Neural cell (in vitro differentiated cells): ENCODE measurements around the gene NCKAP5. TPM values are rescaled to one million over a fixed set of nuclear protein-coding genes. Genes with fewer than 3 reads are reported as not detected.

Experiments used
- H2AFZ ChIP-seq: fragments of 200-600, 300-800 bp; sonication (generic), shearing (Covaris generic); 2 replicates; pipeline ENCODE4 v1.6.0; 2014; ENCODE audit warnings: low read depth, mild to moderate bottlenecking, antibody characterized with exemption, low read length, moderate library complexity
- H3F3A ChIP-seq: fragments of 200-600 bp; shearing (Covaris generic); 2 replicates; pipeline ENCODE4 v1.6.1; 2016; ENCODE audit warnings: mild to moderate bottlenecking, moderate library complexity, mixed read lengths, antibody characterized with exemption, low read length; ENCODE audit not compliant: insufficient read depth, poor library complexity, severe bottlenecking
- H3K27ac ChIP-seq: fragments of 200-600, 300-800 bp; sonication (generic), shearing (Covaris generic); 2 replicates; pipeline ENCODE4 v1.5.1; 2014; ENCODE audit warnings: mild to moderate bottlenecking, low read length, moderate library complexity
- H3K27me3 ChIP-seq: fragments of 300-800, 200-600 bp; sonication (generic), shearing (Covaris generic); 2 replicates; pipeline ENCODE4 v1.6.0; 2014; ENCODE audit warnings: mild to moderate bottlenecking, low read depth, low read length, moderate library complexity; ENCODE audit not compliant: insufficient read depth
- H3K36me3 ChIP-seq: fragments of 300-800, 200-600 bp; sonication (generic), shearing (Covaris generic); 2 replicates; pipeline ENCODE4 v1.5.1; 2014; ENCODE audit warnings: mild to moderate bottlenecking, antibody characterized with exemption, low read length, moderate library complexity; ENCODE audit not compliant: insufficient read depth
- H3K4me2 ChIP-seq: fragments of 300-800, 200-600 bp; sonication (generic), shearing (Covaris generic); 2 replicates; pipeline ENCODE4 v1.6.0; 2014; ENCODE audit warnings: mild to moderate bottlenecking, low read length
- H3K4me3 ChIP-seq: fragments of 300-800, 200-600 bp; sonication (generic), shearing (Covaris generic); 2 replicates; pipeline ENCODE4 v1.5.1; 2014; ENCODE audit warnings: mild to moderate bottlenecking, low read length, moderate library complexity
- H3K79me2 ChIP-seq: fragments of 200-600 bp; shearing (Covaris generic); replicated peaks from 2 replicates; pipeline ENCODE4 v1.6.0; 2014; ENCODE audit warnings: mild to moderate bottlenecking, low read length, moderate library complexity; ENCODE audit not compliant: insufficient read depth
- H3K9ac ChIP-seq: fragments of 300-800, 200-600 bp; sonication (generic), shearing (Covaris generic); 2 replicates; pipeline ENCODE4 v1.6.1; 2016; ENCODE audit warnings: mild to moderate bottlenecking, low read length, mixed read lengths
- H3K9me2 ChIP-seq: fragments of 200-600 bp; shearing (Covaris generic); 2 replicates; pipeline ENCODE4 v1.6.1; 2016; ENCODE audit warnings: mild to moderate bottlenecking, low read length, mixed read lengths; ENCODE audit not compliant: insufficient read depth
- H3K9me3 ChIP-seq: fragments of 200-600, 300-800 bp; sonication (generic), shearing (Covaris generic); 2 replicates; pipeline ENCODE4 v1.6.1; 2016; ENCODE audit warnings: mild to moderate bottlenecking, mixed run types, low read length, moderate library complexity, mixed read lengths
- H4K20me1 ChIP-seq: fragments of 200-600 bp; shearing (Covaris generic); 2 replicates; pipeline ENCODE4 v1.6.1; 2016; ENCODE audit warnings: mild to moderate bottlenecking, mixed run types; ENCODE audit not compliant: insufficient read depth
- EP300 ChIP-seq: fragments of 450-650 bp; conservative IDR thresholded peaks from 2 replicates; pipeline ENCODE4 v1.6.1; 2014; ENCODE audit warnings: antibody characterized with exemption, mild to moderate bottlenecking, moderate library complexity; ENCODE audit not compliant: poor library complexity, severe bottlenecking
- EZH2 ChIP-seq: fragments of 200-600, 300-800 bp; shearing (Covaris generic), sonication (generic); IDR thresholded peaks from 2 replicates; pipeline ENCODE4 v1.6.1; 2014; ENCODE audit warnings: antibody characterized with exemption, low read length, borderline replicate concordance, mild to moderate bottlenecking; ENCODE audit not compliant: insufficient read depth, poor library complexity, severe bottlenecking
- MXI1 ChIP-seq: fragments of 450-650 bp; conservative IDR thresholded peaks from 2 replicates; pipeline ENCODE4 v1.6.1; 2014; ENCODE audit warnings: antibody characterized with exemption, mild to moderate bottlenecking; ENCODE audit not compliant: poor library complexity, severe bottlenecking
- POLR2AphosphoS5 ChIP-seq: IDR thresholded peaks from 2 replicates; pipeline ENCODE4 v1.6.1; 2012
- RAD21 ChIP-seq: fragments of 450-650 bp; conservative IDR thresholded peaks from 2 replicates; pipeline ENCODE4 v1.6.1; 2014; ENCODE audit warnings: antibody characterized with exemption, mild to moderate bottlenecking, moderate library complexity
- SMC3 ChIP-seq: fragments of 450-650 bp; conservative IDR thresholded peaks from 2 replicates; pipeline ENCODE4 v1.6.1; 2014; ENCODE audit warnings: antibody characterized with exemption, mild to moderate bottlenecking, moderate library complexity; ENCODE audit not compliant: poor library complexity
- TAF1 ChIP-seq: IDR thresholded peaks from 2 replicates; pipeline ENCODE4 v1.6.1; 2012; ENCODE audit warnings: low read depth
- polyA plus RNA-seq: library from polyadenylated mRNA; depleted of rRNA; stranded (reverse); fragments of >200 nt; gene quantifications from 2 replicates; pipeline ENCODE4 v1.2.3, GENCODE V29; 2014
- TF ChIP-seq, protein P1 (sequence below): IDR thresholded peaks from 2 replicates; pipeline ENCODE4 v1.6.1; 2012; ENCODE audit warnings: borderline replicate concordance
- TF ChIP-seq, protein P2 (sequence below): fragments of 450-650 bp; IDR thresholded peaks from 2 replicates; pipeline ENCODE4 v1.5.1; 2014; ENCODE audit warnings: antibody characterized with exemption, mild to moderate bottlenecking, moderate library complexity; ENCODE audit not compliant: poor library complexity, severe bottlenecking

The NCKAP5 gene
- polyA plus RNA-seq, 1 donor from 2014 or later: 2.4 TPM

DNA sequence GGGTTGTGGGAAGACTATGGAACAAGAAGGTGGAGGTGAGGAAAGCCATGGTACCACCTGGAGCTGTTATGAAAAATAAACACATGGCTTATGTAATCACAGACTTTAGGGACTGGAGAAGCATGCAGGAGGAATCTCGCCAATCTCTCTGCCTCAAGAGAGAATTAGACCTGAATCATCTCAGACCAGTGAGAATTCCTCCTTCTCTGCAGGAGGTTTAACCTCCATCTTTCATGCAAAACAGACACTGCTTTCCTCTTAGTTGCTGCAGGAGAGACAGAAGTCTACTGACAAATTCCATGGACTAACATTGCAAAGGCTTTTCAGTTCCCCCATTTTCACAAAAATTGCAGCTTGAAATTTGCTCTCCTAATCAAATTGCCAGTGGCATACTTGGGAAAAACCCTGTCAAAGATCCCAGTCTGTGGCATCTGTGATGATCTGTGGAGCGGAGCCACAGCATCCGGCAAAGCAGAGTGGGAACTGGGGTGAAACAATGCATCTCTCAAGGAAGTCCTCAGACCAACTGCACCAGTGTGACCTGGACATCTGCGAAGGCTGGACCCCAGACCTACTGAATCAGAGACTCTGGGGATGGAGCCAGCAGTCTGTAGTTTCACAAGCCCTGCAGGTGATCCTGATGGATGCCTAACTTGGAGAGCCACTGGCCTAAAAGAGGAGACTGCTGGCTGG is 28.6 kb upstream of the NCKAP5 start:
- H3K4me3 ChIP-seq: no peak overlapping the region

DNA sequence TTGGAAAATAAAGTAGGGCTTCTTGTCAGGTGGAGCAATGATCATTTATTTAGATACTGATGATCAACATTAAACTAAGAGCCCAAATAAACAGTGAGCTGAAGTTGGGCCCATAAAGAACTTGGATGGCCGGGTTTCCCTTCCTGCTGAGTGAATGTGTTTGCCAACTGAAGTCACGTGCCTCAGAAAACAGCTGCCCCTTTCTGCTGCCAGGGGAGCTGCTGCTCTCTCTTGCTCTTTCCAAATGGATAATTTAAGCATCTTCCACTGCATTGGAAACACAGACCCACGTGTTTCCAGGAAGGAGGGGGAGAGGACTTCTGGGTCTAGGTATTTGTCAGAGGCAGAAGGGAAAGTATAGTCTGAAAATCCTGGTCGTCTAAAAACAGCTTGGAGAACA is 22.9 kb upstream of the NCKAP5 start:
- H3K4me2 ChIP-seq: no peak overlapping the region

More for the DNA sequence above, 28.6 kb upstream of the NCKAP5 start:
- no peak overlapping the region for H3K4me2 ChIP-seq
- H2AFZ ChIP-seq: no peak overlapping the region
- H3K36me3 ChIP-seq: no peaks in the 10 kb centered on the region
- TF ChIP-seq EP300 (no peak), RAD21 (no peak), SMC3 (no peak), TAF1 (no peak), EZH2 (no peak), MXI1 (no peak)
- TF ChIP-seq, protein P1, sequence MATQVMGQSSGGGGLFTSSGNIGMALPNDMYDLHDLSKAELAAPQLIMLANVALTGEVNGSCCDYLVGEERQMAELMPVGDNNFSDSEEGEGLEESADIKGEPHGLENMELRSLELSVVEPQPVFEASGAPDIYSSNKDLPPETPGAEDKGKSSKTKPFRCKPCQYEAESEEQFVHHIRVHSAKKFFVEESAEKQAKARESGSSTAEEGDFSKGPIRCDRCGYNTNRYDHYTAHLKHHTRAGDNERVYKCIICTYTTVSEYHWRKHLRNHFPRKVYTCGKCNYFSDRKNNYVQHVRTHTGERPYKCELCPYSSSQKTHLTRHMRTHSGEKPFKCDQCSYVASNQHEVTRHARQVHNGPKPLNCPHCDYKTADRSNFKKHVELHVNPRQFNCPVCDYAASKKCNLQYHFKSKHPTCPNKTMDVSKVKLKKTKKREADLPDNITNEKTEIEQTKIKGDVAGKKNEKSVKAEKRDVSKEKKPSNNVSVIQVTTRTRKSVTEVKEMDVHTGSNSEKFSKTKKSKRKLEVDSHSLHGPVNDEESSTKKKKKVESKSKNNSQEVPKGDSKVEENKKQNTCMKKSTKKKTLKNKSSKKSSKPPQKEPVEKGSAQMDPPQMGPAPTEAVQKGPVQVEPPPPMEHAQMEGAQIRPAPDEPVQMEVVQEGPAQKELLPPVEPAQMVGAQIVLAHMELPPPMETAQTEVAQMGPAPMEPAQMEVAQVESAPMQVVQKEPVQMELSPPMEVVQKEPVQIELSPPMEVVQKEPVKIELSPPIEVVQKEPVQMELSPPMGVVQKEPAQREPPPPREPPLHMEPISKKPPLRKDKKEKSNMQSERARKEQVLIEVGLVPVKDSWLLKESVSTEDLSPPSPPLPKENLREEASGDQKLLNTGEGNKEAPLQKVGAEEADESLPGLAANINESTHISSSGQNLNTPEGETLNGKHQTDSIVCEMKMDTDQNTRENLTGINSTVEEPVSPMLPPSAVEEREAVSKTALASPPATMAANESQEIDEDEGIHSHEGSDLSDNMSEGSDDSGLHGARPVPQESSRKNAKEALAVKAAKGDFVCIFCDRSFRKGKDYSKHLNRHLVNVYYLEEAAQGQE: no peak
- TF ChIP-seq, protein P2, sequence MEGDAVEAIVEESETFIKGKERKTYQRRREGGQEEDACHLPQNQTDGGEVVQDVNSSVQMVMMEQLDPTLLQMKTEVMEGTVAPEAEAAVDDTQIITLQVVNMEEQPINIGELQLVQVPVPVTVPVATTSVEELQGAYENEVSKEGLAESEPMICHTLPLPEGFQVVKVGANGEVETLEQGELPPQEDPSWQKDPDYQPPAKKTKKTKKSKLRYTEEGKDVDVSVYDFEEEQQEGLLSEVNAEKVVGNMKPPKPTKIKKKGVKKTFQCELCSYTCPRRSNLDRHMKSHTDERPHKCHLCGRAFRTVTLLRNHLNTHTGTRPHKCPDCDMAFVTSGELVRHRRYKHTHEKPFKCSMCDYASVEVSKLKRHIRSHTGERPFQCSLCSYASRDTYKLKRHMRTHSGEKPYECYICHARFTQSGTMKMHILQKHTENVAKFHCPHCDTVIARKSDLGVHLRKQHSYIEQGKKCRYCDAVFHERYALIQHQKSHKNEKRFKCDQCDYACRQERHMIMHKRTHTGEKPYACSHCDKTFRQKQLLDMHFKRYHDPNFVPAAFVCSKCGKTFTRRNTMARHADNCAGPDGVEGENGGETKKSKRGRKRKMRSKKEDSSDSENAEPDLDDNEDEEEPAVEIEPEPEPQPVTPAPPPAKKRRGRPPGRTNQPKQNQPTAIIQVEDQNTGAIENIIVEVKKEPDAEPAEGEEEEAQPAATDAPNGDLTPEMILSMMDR: no peak
- H3K27ac ChIP-seq: no peak overlapping the region
- H3K9me3 ChIP-seq: no peaks in the 10 kb centered on the region
- no peaks in the 10 kb centered on the region for H4K20me1 ChIP-seq
- no peaks in the 10 kb centered on the region for H3K27me3 ChIP-seq
- H3K9ac ChIP-seq: no peak overlapping the region
- H3F3A ChIP-seq: no peaks in the 10 kb centered on the region
- no peaks in the 10 kb centered on the region for H3K79me2 ChIP-seq
- H3K9me2 ChIP-seq: no peaks in the 10 kb centered on the region

More for the DNA sequence above, 22.9 kb upstream of the NCKAP5 start:
- no peak overlapping the region for H3K4me3 ChIP-seq
- no peaks in the 10 kb centered on the region for H3K9me3 ChIP-seq
- no peak overlapping the region for H3K9ac ChIP-seq
- H3K27ac ChIP-seq: no peak overlapping the region
- no peak overlapping the region for H2AFZ ChIP-seq
- no peaks in the 10 kb centered on the region for H3F3A ChIP-seq
- no peak for TF ChIP-seq EZH2
- no peak for TF ChIP-seq EP300
- no peak for TF ChIP-seq MXI1
- TF ChIP-seq TAF1: no peak
- TF ChIP-seq, protein P1: no peak
- no peak for TF ChIP-seq POLR2AphosphoS5
- TF ChIP-seq, protein P2: no peak
- no peak for TF ChIP-seq RAD21
- no peak for TF ChIP-seq SMC3
- no peaks in the 10 kb centered on the region for H3K9me2 ChIP-seq
- H4K20me1 ChIP-seq: no peaks in the 10 kb centered on the region
- H3K79me2 ChIP-seq: no peaks in the 10 kb centered on the region
- H3K36me3 ChIP-seq: no peaks in the 10 kb centered on the region
- no peaks in the 10 kb centered on the region for H3K27me3 ChIP-seq
